ENCODE data around the gene PHLDB1. TPM values are rescaled to one million over a fixed set of nuclear protein-coding genes. Genes with fewer than 3 reads are reported as not detected.
"Not testable (repeated sequence)": the region's sequence is repeated elsewhere in the genome, so short reads cannot be mapped to it uniquely, and the experiment has no call there.

The PHLDB1 gene
- total RNA-seq, 1 experiment from 2014 or later, result 36.2 TPM

- Mint-ChIP-seq H3K4me1 (ENCODE audit: insufficient read depth, unreplicated experiment) (no peaks in the 10 kb centered on the region), H3K27ac (ENCODE audit: low read depth, unreplicated experiment) (no peak overlapping the region)
- intact Hi-C loops (cut with micrococcal nuclease), result no loop called here
Observed at GRCh38 chr11:118597556-118597955, 9.9 kb upstream of the PHLDB1 start.

GRCh38 chr11:118602331-118602730 lies 5.1 kb upstream of the PHLDB1 start:
- DNase-seq (ENCODE audit: unreplicated experiment), result no peak
- Mint-ChIP-seq H3K9me3 (ENCODE audit: unreplicated experiment) (no peaks in the 10 kb centered on the region), H3K36me3 (ENCODE audit: insufficient read depth, unreplicated experiment) (peaks cover 70% of the 10 kb centered on the region), H3K4me3 (ENCODE audit: unreplicated experiment) (no peak overlapping the region), H3K27me3 (ENCODE audit: insufficient read depth, unreplicated experiment) (no peaks in the 10 kb centered on the region), H3K27ac (ENCODE audit: low read depth, unreplicated experiment) (no peak overlapping the region), H3K4me1 (ENCODE audit: insufficient read depth, unreplicated experiment) (peaks cover 14% of the 10 kb centered on the region)
- TF ChIP-seq CTCF (IDR thresholded peaks at IDR 0.05; ENCODE audit: unreplicated experiment), result no peak
- ChIA-PET CTCF (no interaction called here), POLR2A (interaction anchor here (0.7 to 1.1 kb wide), 3 partner anchors 18 to 212 kb away, joined by 3 read pairs; no protein-coding TSS in a partner anchor)
- TSS peak; percentile 46 for BruUV-seq (replicated peaks)
- intact Hi-C loops (cut with micrococcal nuclease), result no loop called here

More at GRCh38 chr11:118597556-118597955, 9.9 kb upstream of the PHLDB1 start:
- TF ChIP-seq CTCF (IDR thresholded peaks at IDR 0.05; ENCODE audit: unreplicated experiment), result no peak
- no TSS peak for BruUV-seq (replicated peaks)
- no peak for DNase-seq (ENCODE audit: unreplicated experiment)
- Mint-ChIP-seq H3K27me3 (ENCODE audit: insufficient read depth, unreplicated experiment) (no peaks in the 10 kb centered on the region), H3K9me3 (ENCODE audit: unreplicated experiment) (no peaks in the 10 kb centered on the region), H3K4me3 (ENCODE audit: unreplicated experiment) (no peak overlapping the region), H3K36me3 (ENCODE audit: insufficient read depth, unreplicated experiment) (peaks cover 88% of the 10 kb centered on the region)
- POLR2A ChIA-PET, result no interaction called here
- CTCF ChIA-PET, result interaction anchor here (0.6 kb wide), 1 partner anchor 35 kb away, joined by 3 read pairs; no protein-coding TSS in a partner anchor

- H3K27me3 Mint-ChIP-seq (ENCODE audit: insufficient read depth, unreplicated experiment); DNase-seq (ENCODE audit: unreplicated experiment); intact Hi-C loops (cut with micrococcal nuclease); BruUV-seq (replicated peaks); H3K4me3 Mint-ChIP-seq (ENCODE audit: unreplicated experiment); H3K27ac Mint-ChIP-seq (ENCODE audit: low read depth, unreplicated experiment); H3K9me3 Mint-ChIP-seq (ENCODE audit: unreplicated experiment): not testable (repeated sequence)
- POLR2A ChIA-PET, result interaction anchor here (0.6 to 7.1 kb wide), 2 partner anchors 19 to 101 kb away, joined by 3 to 113 read pairs; no protein-coding TSS in a partner anchor
- Mint-ChIP-seq H3K36me3 (ENCODE audit: insufficient read depth, unreplicated experiment) (peaks cover 57% of the 10 kb centered on the region), H3K4me1 (ENCODE audit: insufficient read depth, unreplicated experiment) (peaks cover 17% of the 10 kb centered on the region)
- CTCF ChIA-PET, result interaction anchor here (0.9 to 4.9 kb wide), 5 partner anchors 8 to 138 kb away, joined by 3 to 35 read pairs (median 9); no protein-coding TSS in a partner anchor
Observed at GRCh38 chr11:118603709-118604108, 3.7 kb upstream of the PHLDB1 start.

- Mint-ChIP-seq H3K27me3 (ENCODE audit: insufficient read depth, unreplicated experiment) (no peaks in the 10 kb centered on the region), H3K4me3 (ENCODE audit: unreplicated experiment) (no peak overlapping the region), H3K36me3 (ENCODE audit: insufficient read depth, unreplicated experiment) (peaks cover 48% of the 10 kb centered on the region), H3K27ac (ENCODE audit: low read depth, unreplicated experiment) (no peak overlapping the region), H3K9me3 (ENCODE audit: unreplicated experiment) (no peaks in the 10 kb centered on the region), H3K4me1 (ENCODE audit: insufficient read depth, unreplicated experiment) (peaks cover 23% of the 10 kb centered on the region)
- CTCF ChIA-PET, result interaction anchor here (0.9 to 4.9 kb wide), 7 partner anchors 7 to 137 kb away, joined by 3 to 35 read pairs (median 4); no protein-coding TSS in a partner anchor
- POLR2A ChIA-PET, result interaction anchor here (1.4 to 7.1 kb wide), 3 partner anchors 12 to 32 kb away, joined by 5 to 113 read pairs (median 5); no protein-coding TSS in a partner anchor
- TF ChIP-seq CTCF (IDR thresholded peaks at IDR 0.05; ENCODE audit: unreplicated experiment), result no peak
- no peak for DNase-seq (ENCODE audit: unreplicated experiment)
- BruUV-seq (replicated peaks), result no TSS peak
- intact Hi-C loops (cut with micrococcal nuclease), result no loop called here
Observed at GRCh38 chr11:118604566-118604965, 2.8 kb upstream of the PHLDB1 start.

Measured in MCF 10A (cell line).